GM18858 (cell line): ENCODE measurements around the gene DGKH.
A peak's percentile ranks its signal among the peaks of the same experiment; 100 is the strongest.
"Not testable (repeated sequence)": the region's sequence is repeated elsewhere in the genome, so short reads cannot be mapped to it uniquely, and the experiment has no call there.

Source experiments
- ATAC-seq: cut with Tn5 transposase; IDR thresholded peaks from one replicate; pipeline ENCODE4 v1.9.1; 2021; ENCODE audit not compliant: unreplicated experiment

DGKH gene

GRCh38 chr13:42225051-42225450 lies 176.6 kb downstream of the DGKH start:
- no peak for ATAC-seq

GRCh38 chr13:42226759-42227158 lies 178.3 kb downstream of the DGKH start:
- ATAC-seq, result not testable (repeated sequence)

- no peak for ATAC-seq
These were observed 180.1 kb downstream of the DGKH start for GRCh38 chr13:42228527-42228926.

DNA sequence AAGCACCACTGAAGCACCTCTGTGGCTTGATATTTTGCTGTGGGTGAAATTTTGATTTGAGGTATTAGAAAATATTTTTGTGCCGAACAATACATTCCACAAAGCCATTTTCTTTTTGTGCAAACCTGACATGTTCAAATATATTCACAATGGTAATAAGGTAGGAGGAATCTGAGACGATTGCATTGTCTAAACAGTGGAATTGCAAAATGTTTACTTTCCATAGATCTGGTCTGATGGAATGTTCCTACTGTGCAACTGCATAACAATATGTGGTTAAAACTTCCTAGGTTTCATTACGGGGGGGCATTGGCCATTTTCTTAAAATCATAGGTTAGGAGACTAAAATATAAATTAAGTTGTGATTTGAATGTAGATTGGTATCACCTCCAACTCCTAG lies 180.8 kb downstream of the DGKH start:
- no peak for ATAC-seq

DNA sequence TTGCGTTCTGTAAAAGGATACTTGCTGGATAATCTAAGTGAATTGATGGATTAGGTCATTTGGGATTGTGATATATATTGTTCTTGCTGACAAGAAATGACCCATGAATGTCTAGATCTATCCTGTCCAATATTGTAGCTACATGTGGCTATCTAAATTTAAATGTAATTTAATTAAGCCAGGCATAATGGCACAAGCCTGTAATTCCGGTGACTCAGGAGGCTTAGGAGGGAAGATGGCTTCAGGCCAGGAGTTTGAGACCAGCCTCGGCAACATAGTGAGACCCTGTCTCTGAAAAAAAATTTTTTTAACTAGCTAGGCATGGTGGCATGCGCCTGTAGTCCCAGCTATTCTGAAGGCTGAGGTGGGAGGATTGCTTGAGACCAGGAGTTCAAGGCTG lies 184.2 kb downstream of the DGKH start:
- ATAC-seq, result no peak

GRCh38 chr13:42233726-42234125 lies 185.3 kb downstream of the DGKH start:
- no peak for ATAC-seq

- no peak for ATAC-seq
These were observed 190.7 kb downstream of the DGKH start for GRCh38 chr13:42239161-42239560.

DNA sequence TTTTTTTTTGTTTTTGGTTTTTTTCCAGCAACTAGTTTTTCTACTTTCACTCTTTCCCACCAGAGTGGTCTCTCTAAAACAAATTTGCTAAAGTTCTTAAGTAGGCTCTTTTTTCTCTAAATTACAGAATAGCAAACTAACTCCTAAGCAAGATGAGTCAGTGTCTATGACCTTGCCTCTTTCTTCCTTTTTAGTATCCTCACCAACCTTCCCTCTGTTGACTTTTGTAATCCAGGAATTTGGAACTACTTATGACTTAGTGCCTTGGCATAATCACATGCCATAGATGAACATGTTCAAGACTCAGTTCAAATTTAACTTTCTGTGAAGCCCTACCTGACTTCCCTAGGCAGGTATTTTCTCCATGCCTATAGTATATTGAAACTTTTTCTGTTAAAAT lies 191.2 kb downstream of the DGKH start:
- ATAC-seq, result no peak

GRCh38 chr13:42246541-42246940 lies 198.1 kb downstream of the DGKH start:
- no peak for ATAC-seq

DNA sequence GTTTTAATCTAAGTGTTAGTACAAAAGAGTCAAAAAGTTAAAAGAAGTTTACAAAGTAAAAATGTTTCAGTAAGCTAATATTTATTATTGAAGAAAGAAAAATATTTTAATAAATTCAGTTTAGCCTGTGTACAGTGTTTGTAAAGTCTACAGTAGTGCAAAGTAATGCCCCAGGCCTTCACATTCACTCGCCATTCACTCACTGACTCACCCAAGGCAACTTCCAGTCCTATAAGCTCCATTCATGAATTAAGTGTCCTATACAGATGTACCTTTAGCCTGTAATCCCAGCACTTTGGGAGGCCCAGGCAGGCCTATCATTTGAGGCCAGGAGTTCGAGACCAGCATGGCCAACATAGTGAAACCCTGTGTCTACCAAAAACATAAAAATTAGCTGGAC lies 199.4 kb downstream of the DGKH start:
- no peak for ATAC-seq

- no peak for ATAC-seq
These were observed 207.4 kb downstream of the DGKH start for GRCh38 chr13:42255886-42256285.

- no peak for ATAC-seq
These were observed 210.3 kb downstream of the DGKH start for GRCh38 chr13:42258747-42259146.

DNA sequence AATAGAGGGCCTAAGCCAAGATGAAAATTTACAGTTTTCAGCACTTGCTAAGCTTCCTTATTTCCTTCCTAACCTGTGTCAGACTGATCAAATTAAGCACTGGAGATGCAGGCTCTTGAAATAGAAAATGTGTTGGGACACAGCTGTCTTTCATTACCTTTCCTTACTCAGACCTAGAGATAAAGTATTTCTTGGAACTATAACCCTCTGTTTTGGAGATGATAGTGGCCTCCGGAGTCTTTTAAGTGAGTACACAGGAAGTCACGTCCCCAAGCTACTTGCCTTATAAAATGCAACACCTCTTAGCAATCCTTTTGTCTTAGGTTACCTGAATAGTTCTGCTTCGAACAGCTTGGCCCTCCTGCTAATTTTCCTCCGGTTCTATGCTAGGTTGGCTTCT lies 211.1 kb downstream of the DGKH start:
- no peak for ATAC-seq

DNA sequence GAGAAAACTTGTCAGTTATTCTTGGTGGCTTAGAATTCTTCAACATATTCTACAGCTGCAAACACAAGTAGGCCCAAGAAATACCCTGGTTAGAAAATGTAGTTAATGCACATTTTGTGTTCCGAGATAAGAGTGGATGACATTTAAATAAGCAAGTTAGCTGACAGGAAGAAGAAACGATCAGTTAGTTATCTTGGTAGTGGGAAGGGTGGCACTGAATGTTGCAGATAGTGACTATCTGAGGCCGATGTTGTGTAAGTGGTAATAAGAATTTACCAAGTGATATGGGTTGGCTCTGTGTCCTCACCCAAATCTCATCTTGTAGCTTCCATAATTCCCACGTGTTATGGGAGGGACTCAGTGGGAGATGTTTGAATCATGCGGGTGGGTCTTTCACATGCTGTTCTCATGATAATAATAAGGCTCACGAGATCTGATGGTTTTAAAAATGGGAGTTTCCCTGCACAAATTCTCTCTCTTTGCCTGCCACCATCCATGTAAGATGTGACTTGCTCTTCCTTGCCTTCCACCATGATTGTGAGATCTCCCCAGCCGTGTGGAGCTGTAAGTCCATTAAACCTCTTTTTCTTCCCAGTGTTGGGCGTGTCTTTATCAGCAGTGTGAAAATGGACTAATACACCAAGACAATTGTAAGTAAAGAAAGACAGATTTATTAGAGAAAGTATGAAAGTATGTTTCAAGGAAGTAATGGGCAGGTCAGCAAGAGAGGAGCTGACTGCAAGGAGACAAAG lies 212.6 kb downstream of the DGKH start:
- no peak for ATAC-seq

GRCh38 chr13:42266473-42266872 lies 218.0 kb downstream of the DGKH start:
- ATAC-seq, result no peak

GRCh38 chr13:42270160-42270856 lies 221.9 kb downstream of the DGKH start:
- no peak for ATAC-seq

DNA sequence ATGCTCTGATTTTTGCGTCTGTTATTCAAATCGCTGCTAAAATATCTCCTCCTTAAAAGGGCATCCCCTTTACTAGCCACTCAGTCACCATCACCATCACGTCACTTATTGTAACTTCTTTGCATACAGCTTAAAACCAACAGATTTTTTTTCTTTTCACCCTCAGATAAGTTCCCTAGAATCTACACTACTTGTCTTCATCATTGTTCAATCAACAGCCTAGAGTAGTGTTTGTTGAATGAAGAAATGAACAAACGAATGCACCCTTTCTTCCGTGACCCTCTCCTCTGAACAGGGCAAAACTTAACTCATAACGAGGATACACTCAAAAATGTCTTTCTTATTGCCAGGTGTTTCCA lies 222.4 kb downstream of the DGKH start:
- no peak for ATAC-seq

GRCh38 chr13:42271337-42272114 lies 223.1 kb downstream of the DGKH start:
- ATAC-seq, result peak; percentile 71

GRCh38 chr13:42272115-42272803 lies 223.8 kb downstream of the DGKH start, which contains the start of gene AKAP11:
Gene AKAP11 (plus strand): TSS chr13:42272152. CDS start chr13:42286349, 14,197 bp downstream.
- ATAC-seq, result peak; percentile 4

- ATAC-seq, result no peak
These were observed 224.3 kb downstream of the DGKH start for GRCh38 chr13:42272804-42273175.

DNA sequence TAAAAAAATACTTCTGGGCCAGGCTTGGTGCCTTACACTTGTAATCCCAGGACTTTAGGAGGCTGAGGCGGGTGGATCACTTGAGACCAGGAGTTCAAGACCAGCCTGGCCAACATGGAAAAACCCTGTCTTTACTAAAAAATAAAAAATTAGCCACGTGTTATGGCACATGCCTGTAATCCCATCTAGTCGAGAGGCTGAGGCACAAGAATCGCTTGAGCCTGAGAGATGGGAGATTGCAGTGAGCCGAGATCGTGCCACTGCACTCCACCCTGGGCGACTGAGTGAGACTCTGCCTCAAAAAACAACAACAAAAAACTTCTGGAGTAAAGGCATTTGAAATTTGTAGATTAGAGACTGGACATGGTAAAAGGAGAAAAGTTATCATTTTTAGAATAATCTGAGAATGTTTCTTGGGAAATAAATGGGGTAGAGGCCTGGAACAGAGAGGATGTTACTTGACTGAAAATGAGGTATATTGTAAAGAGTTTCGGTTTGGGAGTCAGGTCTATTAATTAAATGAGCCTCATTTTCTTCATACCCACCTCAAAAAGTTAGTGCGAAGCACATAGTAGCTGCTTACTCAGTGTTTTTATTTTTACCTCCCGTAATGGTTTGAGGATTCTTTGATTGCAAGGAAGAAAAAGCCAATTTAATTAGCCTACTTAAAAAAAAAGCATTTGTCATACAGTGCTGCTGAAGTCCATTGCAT lies 226.1 kb downstream of the DGKH start:
- ATAC-seq, result no peak
